SU-DHL-6 (cell line): ENCODE data around the gene MAP7.

ENCODE experiments used
- CTCF ChIP-seq: fragments of 200-600 bp; sonication (generic); IDR thresholded peaks from one replicate; pipeline ENCODE4 v1.5.1; 2017; ENCODE audit warnings: antibody characterized with exemption, mild to moderate bottlenecking, low read length, moderate library complexity; ENCODE audit not compliant: insufficient read depth, poor library complexity, severe bottlenecking
- EZH2phosphoT487 ChIP-seq: fragments of 200-600 bp; sonication (generic), shearing (Covaris generic); conservative IDR thresholded peaks from 2 replicates; pipeline ENCODE4 v1.6.1; 2018; ENCODE audit warnings: mild to moderate bottlenecking, antibody characterized with exemption, low read length, moderate library complexity, mixed read lengths

GRCh38 chr6:136524339-136524935 is 25.8 kb downstream of the MAP7 start:
- TF ChIP-seq CTCF (no peak), EZH2phosphoT487 (no peak)
